Subcutaneous adipose tissue (tissue), 4 donors: Measurements from ENCODE around the gene PRPSAP2. TPM values are rescaled to one million over a fixed set of nuclear protein-coding genes. Genes with fewer than 3 reads are reported as not detected.

Source experiments
- CTCF ChIP-seq: fragments of 450-650 bp; IDR thresholded peaks from one replicate; pipeline ENCODE4 v1.5.1; 2016; ENCODE audit warnings: low read depth, mild to moderate bottlenecking, control low read depth, antibody characterized with exemption, moderate library complexity
- total RNA-seq, 4 donors: library from RNA; depleted of rRNA; stranded (reverse); fragments of >200 nt; gene quantifications; one replicate each; pipeline ENCODE4 v1.1.0, GENCODE V29; 2016

The PRPSAP2 gene
- total RNA-seq, 4 donors from 2014 or later, result 12.6 to 45.4 (median 16.7) TPM

- no peak for TF ChIP-seq CTCF
Measured at GRCh38 chr17:18858567-18859245, 775 bp downstream of the PRPSAP2 start.

- no peak for TF ChIP-seq CTCF
Measured at GRCh38 chr17:18859256-18859655, 1.3 kb downstream of the PRPSAP2 start.

- no peak for TF ChIP-seq CTCF
Measured at GRCh38 chr17:18860161-18860972, 2.4 kb downstream of the PRPSAP2 start.

- TF ChIP-seq CTCF, result no peak
Measured at GRCh38 chr17:18862011-18862410, 4.1 kb downstream of the PRPSAP2 start.

GRCh38 chr17:18866866-18867813 lies 9.2 kb downstream of the PRPSAP2 start:
- TF ChIP-seq CTCF, result no peak

GRCh38 chr17:18877104-18877645 lies 19.2 kb downstream of the PRPSAP2 start:
- TF ChIP-seq CTCF, result no peak
